Osteocyte (in vitro differentiated cells): Measurements from ENCODE around the gene MRO. TPM values are rescaled to one million over a fixed set of nuclear protein-coding genes. Genes with fewer than 3 reads are reported as not detected.

Experiments
- DNase-seq: peaks from one replicate; pipeline ENCODE4 v3.0.0; 2021; ENCODE audit warnings: mixed read lengths; ENCODE audit not compliant: unreplicated experiment; ENCODE audit errors: extremely low spot score
- H3K27ac Mint-ChIP-seq: one replicate; pipeline ENCODE4 v1.8.0; 2021; ENCODE audit warnings: mild to moderate bottlenecking, mixed read lengths; ENCODE audit not compliant: unreplicated experiment
- H3K27me3 Mint-ChIP-seq: one replicate; pipeline ENCODE4 v1.8.0; 2021; ENCODE audit warnings: mixed read lengths; ENCODE audit not compliant: unreplicated experiment
- H3K36me3 Mint-ChIP-seq: one replicate; pipeline ENCODE4 v1.8.0; 2021; ENCODE audit warnings: mixed read lengths; ENCODE audit not compliant: unreplicated experiment
- H3K4me1 Mint-ChIP-seq: one replicate; pipeline ENCODE4 v1.8.0; 2021; ENCODE audit warnings: mixed read lengths; ENCODE audit not compliant: unreplicated experiment
- H3K4me3 Mint-ChIP-seq: one replicate; pipeline ENCODE4 v1.8.0; 2021; ENCODE audit warnings: mild to moderate bottlenecking, moderate library complexity, mixed read lengths; ENCODE audit not compliant: unreplicated experiment
- H3K9me3 Mint-ChIP-seq: one replicate; pipeline ENCODE4 v1.8.0; 2021; ENCODE audit warnings: mixed read lengths; ENCODE audit not compliant: unreplicated experiment
- CTCF ChIP-seq: fragments of 200-600 bp; sonication (generic); IDR thresholded peaks from 2 replicates; pipeline ENCODE4 v1.5.0; 2021; ENCODE audit warnings: antibody characterized with exemption, mild to moderate bottlenecking, moderate library complexity
- total RNA-seq: library from RNA; stranded (reverse); gene quantifications from 2 replicates; pipeline ENCODE4 v1.2.1, GENCODE V29; 2021

Gene MRO
- total RNA-seq, 1 donor from 2014 or later, result not detected

GRCh38 chr18:50753311-50753710 lies 66.5 kb downstream of the MRO start:
- no peaks in the 10 kb centered on the region for H3K36me3 Mint-ChIP-seq
- no peak overlapping the region for H3K4me3 Mint-ChIP-seq
- H3K27me3 Mint-ChIP-seq, result peaks cover under 1% of the 10 kb centered on the region
- no peaks in the 10 kb centered on the region for H3K4me1 Mint-ChIP-seq
- no peak overlapping the region for H3K27ac Mint-ChIP-seq
- TF ChIP-seq CTCF, result no peak
- no peaks in the 10 kb centered on the region for H3K9me3 Mint-ChIP-seq
- peak; percentile 71 for DNase-seq

- Mint-ChIP-seq H3K4me1 (no peaks in the 10 kb centered on the region), H3K4me3 (no peak overlapping the region), H3K9me3 (no peaks in the 10 kb centered on the region), H3K27ac (no peak overlapping the region), H3K27me3 (no peaks in the 10 kb centered on the region), H3K36me3 (no peaks in the 10 kb centered on the region)
- no peak for DNase-seq
- no peak for TF ChIP-seq CTCF
Observed at GRCh38 chr18:50751947-50752346, 67.9 kb downstream of the MRO start.

- Mint-ChIP-seq H3K27ac (no peak overlapping the region), H3K4me3 (no peak overlapping the region), H3K36me3 (no peaks in the 10 kb centered on the region), H3K9me3 (no peaks in the 10 kb centered on the region), H3K27me3 (no peaks in the 10 kb centered on the region), H3K4me1 (no peaks in the 10 kb centered on the region)
- TF ChIP-seq CTCF, result no peak
- DNase-seq, result no peak
Observed at GRCh38 chr18:50751490-50751889, 68.3 kb downstream of the MRO start.

GRCh38 chr18:50750546-50750945 lies 69.3 kb downstream of the MRO start:
- H3K4me3 Mint-ChIP-seq, result no peak overlapping the region
- TF ChIP-seq CTCF, result no peak
- peak; percentile 42 for DNase-seq
- H3K9me3 Mint-ChIP-seq, result no peaks in the 10 kb centered on the region
- no peaks in the 10 kb centered on the region for H3K36me3 Mint-ChIP-seq
- H3K27me3 Mint-ChIP-seq, result no peaks in the 10 kb centered on the region
- H3K4me1 Mint-ChIP-seq, result no peaks in the 10 kb centered on the region
- no peak overlapping the region for H3K27ac Mint-ChIP-seq

GRCh38 chr18:50749945-50750344 lies 69.9 kb downstream of the MRO start:
- H3K36me3 Mint-ChIP-seq, result no peaks in the 10 kb centered on the region
- TF ChIP-seq CTCF, result no peak
- no peak overlapping the region for H3K4me3 Mint-ChIP-seq
- no peaks in the 10 kb centered on the region for H3K4me1 Mint-ChIP-seq
- no peaks in the 10 kb centered on the region for H3K27me3 Mint-ChIP-seq
- H3K27ac Mint-ChIP-seq, result no peak overlapping the region
- H3K9me3 Mint-ChIP-seq, result no peaks in the 10 kb centered on the region
- peak; percentile 36 for DNase-seq
